H1 (cell line): ENCODE data around the gene THPO. TPM values are rescaled to one million over a fixed set of nuclear protein-coding genes. Genes with fewer than 3 reads are reported as not detected.

Source experiments
- CTCF ChIA-PET: fragments of 300-600 bp; sonication (Branson Sonifier 250); formaldehyde crosslinking; loops from one replicate; lab custom pipeline; 2021; ENCODE audit not compliant: partially characterized antibody; lab: Charles Lee
- POLR2A ChIA-PET: fragments of 300-600 bp; sonication (Branson Sonifier 250); formaldehyde crosslinking; loops from one replicate; lab custom pipeline; 2021; ENCODE audit warnings: inconsistent platforms; ENCODE audit not compliant: partially characterized antibody; lab: Charles Lee
- DNase-seq, 2 experiments: peaks; one replicate each; pipeline versions ENCODE4 v3.0.0 to v3.0.0-alpha.2; 2010 to 2022; ENCODE audit warnings: low spot score in 2 of 2, low read depth in 1 of 2, mixed read lengths in 1 of 2
- FAIRE-seq: peaks from 2 replicates; lab custom pipeline; 2011; peaks lifted over from hg19 to GRCh38; lab: Jason Lieb, UNC
- H2AFZ ChIP-seq: 2 replicates; pipeline ENCODE4 v1.8.1; 2012; ENCODE audit warnings: low read length, inconsistent platforms
- H2AK5ac ChIP-seq: 2 replicates; pipeline ENCODE4 v1.6.1; 2013; ENCODE audit warnings: low read depth, low read length
- H2BK120ac ChIP-seq: replicated peaks from 2 replicates; pipeline ENCODE3; 2013; ENCODE audit warnings: low read depth, low read length, inconsistent platforms
- H2BK12ac ChIP-seq: 2 replicates; pipeline ENCODE4 v1.6.1; 2013; ENCODE audit warnings: low read depth, low read length
- H2BK15ac ChIP-seq: 2 replicates; pipeline ENCODE4 v1.6.1; 2013; ENCODE audit warnings: low read length
- H2BK20ac ChIP-seq: 2 replicates; pipeline ENCODE4 v1.6.1; 2013; ENCODE audit warnings: low read length
- H2BK5ac ChIP-seq: 2 replicates; pipeline ENCODE4 v1.6.1; 2013; ENCODE audit warnings: low read depth, low read length
- H3K14ac ChIP-seq: 2 replicates; pipeline ENCODE4 v1.6.1; 2013; ENCODE audit warnings: inconsistent platforms; ENCODE audit not compliant: insufficient read length
- H3K18ac ChIP-seq: 2 replicates; pipeline ENCODE4 v1.6.1; 2013; ENCODE audit warnings: low read length; ENCODE audit errors: extremely low read depth
- H3K23ac ChIP-seq: 2 replicates; pipeline ENCODE4 v1.6.1; 2013; ENCODE audit warnings: inconsistent platforms; ENCODE audit not compliant: insufficient read length
- H3K23me2 ChIP-seq: 2 replicates; pipeline ENCODE4 v1.6.1; 2013; ENCODE audit warnings: low read depth, low read length
- H3K27ac ChIP-seq: 2 replicates; pipeline ENCODE4 v1.6.1; 2011; ENCODE audit warnings: low read depth, low read length, inconsistent platforms
- H3K27me3 ChIP-seq, 4 experiments: replicated peaks in 1 of 4; 1 replicate in 1 of 4; 2 replicates in 3 of 4; pipeline versions ENCODE4 v1.6.1 to v1.8.1; 2011 to 2013; ENCODE audit warnings: low read length in 3 of 4, mild to moderate bottlenecking in 3 of 4, inconsistent platforms in 2 of 4, mixed read lengths in 2 of 4, moderate library complexity in 1 of 4; ENCODE audit not compliant: control insufficient read depth in 3 of 4, insufficient read depth in 3 of 4; ENCODE audit errors: extremely low read depth in 1 of 4
- H3K36me3 ChIP-seq, 4 experiments: 2 replicates each; pipeline versions ENCODE4 v1.6.1 to v1.8.1; 2011 to 2013; ENCODE audit warnings: mild to moderate bottlenecking in 4 of 4, low read length in 3 of 4, moderate library complexity in 2 of 4, control low read depth in 1 of 4, inconsistent platforms in 1 of 4; ENCODE audit not compliant: insufficient read depth in 4 of 4, control insufficient read depth in 2 of 4
- H3K4ac ChIP-seq: replicated peaks from 2 replicates; pipeline ENCODE3; 2013; ENCODE audit warnings: low read length, low read depth, mixed read lengths, inconsistent platforms; ENCODE audit not compliant: insufficient read length
- H3K4me1 ChIP-seq, 4 experiments: replicated peaks in 1 of 4; 1 replicate in 1 of 4; 2 replicates in 3 of 4; pipeline versions ENCODE4 v1.6.1 to v1.8.1; 2011 to 2013; ENCODE audit warnings: low read length in 3 of 4, inconsistent platforms in 2 of 4, mixed read lengths in 1 of 4; ENCODE audit not compliant: insufficient read depth in 4 of 4, control insufficient read depth in 3 of 4
- H3K4me2 ChIP-seq, 2 experiments: 2 replicates each; pipeline versions ENCODE4 v1.6.1 to v1.8.1; 2011 to 2013; ENCODE audit warnings: low read depth in 2 of 2, low read length in 2 of 2, control low read depth in 1 of 2, inconsistent platforms in 1 of 2, mild to moderate bottlenecking in 1 of 2; ENCODE audit not compliant: insufficient read depth in 1 of 2
- H3K4me3 ChIP-seq, 4 experiments: fragments of 200-600, 300-600 bp in 1 of 4; sonication (generic), shearing (Covaris generic), sonication (Bioruptor Twin) in 1 of 4; 2 replicates each; pipeline versions ENCODE4 v1.5.1 to v1.8.1; 2011 to 2016; ENCODE audit warnings: low read length in 4 of 4, low read depth in 3 of 4, control low read depth in 2 of 4, inconsistent platforms in 2 of 4, mild to moderate bottlenecking in 2 of 4, mixed read lengths in 1 of 4, moderate library complexity in 1 of 4; ENCODE audit not compliant: insufficient read depth in 2 of 4; ENCODE audit errors: extremely low read depth in 1 of 4
- H3K56ac ChIP-seq: replicated peaks from 2 replicates; pipeline ENCODE3; 2013; ENCODE audit warnings: low read depth, mild to moderate bottlenecking, mixed read lengths, low read length, inconsistent platforms; ENCODE audit not compliant: insufficient read length
- H3K79me1 ChIP-seq: 2 replicates; pipeline ENCODE4 v1.6.1; 2013; ENCODE audit warnings: low read depth, low read length, control low read depth
- H3K79me2 ChIP-seq, 2 experiments: 2 replicates each; pipeline versions ENCODE4 v1.6.1 to v1.8.1; 2012 to 2013; ENCODE audit warnings: low read length in 2 of 2, mild to moderate bottlenecking in 2 of 2, inconsistent platforms in 1 of 2; ENCODE audit not compliant: insufficient read depth in 2 of 2, control insufficient read depth in 1 of 2
- H3K9ac ChIP-seq, 4 experiments: replicated peaks in 1 of 4; 1 replicate in 1 of 4; 2 replicates in 3 of 4; pipeline versions ENCODE4 v1.6.1 to v1.8.1; 2011 to 2013; ENCODE audit warnings: low read depth in 3 of 4, low read length in 3 of 4, control low read depth in 2 of 4, mild to moderate bottlenecking in 2 of 4, moderate library complexity in 2 of 4, inconsistent platforms in 1 of 4; ENCODE audit errors: extremely low read depth in 1 of 4
- H3K9me3 ChIP-seq, 2 experiments: 2 replicates each; pipeline versions ENCODE4 v1.6.1 to v1.8.1; 2012 to 2013; ENCODE audit warnings: mild to moderate bottlenecking in 2 of 2, moderate library complexity in 2 of 2, control low read depth in 1 of 2, inconsistent platforms in 1 of 2, low read depth in 1 of 2, low read length in 1 of 2, mixed read lengths in 1 of 2; ENCODE audit not compliant: insufficient read depth in 2 of 2
- H4K20me1 ChIP-seq, 2 experiments: replicated peaks in 1 of 2; 2 replicates each; pipeline versions ENCODE3 to v1.8.1; 2011 to 2013; ENCODE audit warnings: inconsistent platforms in 2 of 2, low read length in 2 of 2, mild to moderate bottlenecking in 1 of 2; ENCODE audit not compliant: insufficient read depth in 2 of 2, control insufficient read depth in 1 of 2
- H4K5ac ChIP-seq: 2 replicates; pipeline ENCODE4 v1.6.1; 2013; ENCODE audit warnings: low read length, low read depth, mixed read lengths, inconsistent platforms; ENCODE audit not compliant: insufficient read length
- H4K8ac ChIP-seq: 2 replicates; pipeline ENCODE4 v1.8.0; 2013; ENCODE audit warnings: mild to moderate bottlenecking, moderate library complexity, low read length, inconsistent platforms; ENCODE audit not compliant: insufficient read depth; ENCODE audit errors: extremely low read depth
- H4K91ac ChIP-seq: replicated peaks from 2 replicates; pipeline ENCODE3; 2013; ENCODE audit warnings: low read length, mixed read lengths, inconsistent platforms; ENCODE audit not compliant: insufficient read length
- CBX8 ChIP-seq: fragments of 300-800, 300-1000 bp; sonication (generic); IDR thresholded peaks from 2 replicates; pipeline ENCODE4 v1.7.1; 2016; ENCODE audit warnings: low read depth, low read length, borderline replicate concordance
- EGR1 ChIP-seq: IDR thresholded peaks from 2 replicates; pipeline ENCODE4 v1.6.1; 2011; ENCODE audit warnings: low read depth, low read length, borderline replicate concordance
- FOSL1 ChIP-seq: IDR thresholded peaks from 2 replicates; pipeline ENCODE4 v1.6.1; 2011; ENCODE audit warnings: mild to moderate bottlenecking, low read depth, low read length, moderate library complexity; ENCODE audit not compliant: insufficient read depth
- KDM5A ChIP-seq: fragments of 200-600 bp; IDR thresholded peaks from 2 replicates; pipeline ENCODE4 v1.7.1; 2012; ENCODE audit warnings: mild to moderate bottlenecking, low read length, inconsistent platforms, mixed read lengths
- NRF1 ChIP-seq: IDR thresholded peaks from 2 replicates; pipeline ENCODE4 v1.6.1; 2011; ENCODE audit warnings: mild to moderate bottlenecking, low read depth, low read length, improper control_type of control experiment
- PHF8 ChIP-seq: fragments of 200-600 bp; sonication (generic); conservative IDR thresholded peaks from 2 replicates; pipeline ENCODE4 v1.7.1; 2012; ENCODE audit warnings: low read depth, mild to moderate bottlenecking, inconsistent platforms, low read length, moderate library complexity
- RAD21 ChIP-seq, 2 experiments: IDR thresholded peaks in 1 of 2; conservative IDR thresholded peaks in 1 of 2; 2 replicates each; pipeline ENCODE4 v1.6.1; 2011; ENCODE audit warnings: low read depth in 2 of 2, low read length in 2 of 2, improper control_type of control experiment in 1 of 2, inconsistent platforms in 1 of 2, mild to moderate bottlenecking in 1 of 2, moderate library complexity in 1 of 2
- RXRA ChIP-seq: IDR thresholded peaks from 2 replicates; pipeline ENCODE4 v1.6.1; 2011; ENCODE audit warnings: low read depth, mild to moderate bottlenecking, low read length, moderate library complexity; ENCODE audit not compliant: insufficient read depth
- SIN3A ChIP-seq, 2 experiments: IDR thresholded peaks in 1 of 2; conservative IDR thresholded peaks in 1 of 2; 2 replicates each; pipeline ENCODE4 v1.6.1; 2011 to 2012; ENCODE audit warnings: low read length in 2 of 2, improper control_type of control experiment in 1 of 2, low read depth in 1 of 2, mild to moderate bottlenecking in 1 of 2
- SIX5 ChIP-seq: IDR thresholded peaks from 2 replicates; pipeline ENCODE4 v1.6.1; 2011; ENCODE audit warnings: mild to moderate bottlenecking, low read depth, low read length
- SP1 ChIP-seq: IDR thresholded peaks from 2 replicates; pipeline ENCODE4 v1.6.1; 2011; ENCODE audit warnings: low read depth, low read length
- WGBS, 2 experiments: shearing (Covaris generic) in 1 of 2; methylation state at CpG; one replicate each; pipeline versions ENCODE4 v1.1.6 to v1.1.7; 2013 to 2015; ENCODE audit warnings: low lambda C conversion rate in 2 of 2, mixed read lengths in 2 of 2, inconsistent platforms in 1 of 2, low coverage in 1 of 2, missing lambda C conversion rate in 1 of 2; ENCODE audit not compliant: insufficient replicate concordance in 2 of 2, insufficient coverage in 1 of 2, insufficient read length in 1 of 2; ENCODE audit errors: extremely low coverage in 1 of 2, missing lambda C conversion rate in 1 of 2; 5-methylcytosine and 5-hydroxymethylcytosine counted together
- polyA plus RNA-seq, 7 experiments: library from polyadenylated mRNA; depleted of rRNA in 3 of 7; stranded (reverse) in 5 of 7; unstranded in 2 of 7; fragments of >200 nt in 5 of 7; fragments of 200-250 nt in 2 of 7; gene quantifications; 1 replicate in 5 of 7; 2 replicates in 1 of 7; 4 replicates in 1 of 7; pipeline versions ENCODE4 v1.2.1 to v1.2.3, GENCODE V29; 2011 to 2013; ENCODE audit warnings: missing spikeins in 2 of 7, mixed read lengths in 2 of 7
- total RNA-seq: library from RNA; stranded (reverse); fragmentation: NEBNext Ultra II Directional; extraction: Animal tissue kit (Norgen Biotek cat#: 25700); gene quantifications from 2 replicates; pipeline ENCODE4 v1.2.1, GENCODE V29; 2021

The THPO gene
- total and polyA plus RNA-seq, 2 of the 8 experiments (the other 6 are each of a cell fraction or from before 2014, with no cell fraction given): 0.82 to 1.2 TPM

DNA sequence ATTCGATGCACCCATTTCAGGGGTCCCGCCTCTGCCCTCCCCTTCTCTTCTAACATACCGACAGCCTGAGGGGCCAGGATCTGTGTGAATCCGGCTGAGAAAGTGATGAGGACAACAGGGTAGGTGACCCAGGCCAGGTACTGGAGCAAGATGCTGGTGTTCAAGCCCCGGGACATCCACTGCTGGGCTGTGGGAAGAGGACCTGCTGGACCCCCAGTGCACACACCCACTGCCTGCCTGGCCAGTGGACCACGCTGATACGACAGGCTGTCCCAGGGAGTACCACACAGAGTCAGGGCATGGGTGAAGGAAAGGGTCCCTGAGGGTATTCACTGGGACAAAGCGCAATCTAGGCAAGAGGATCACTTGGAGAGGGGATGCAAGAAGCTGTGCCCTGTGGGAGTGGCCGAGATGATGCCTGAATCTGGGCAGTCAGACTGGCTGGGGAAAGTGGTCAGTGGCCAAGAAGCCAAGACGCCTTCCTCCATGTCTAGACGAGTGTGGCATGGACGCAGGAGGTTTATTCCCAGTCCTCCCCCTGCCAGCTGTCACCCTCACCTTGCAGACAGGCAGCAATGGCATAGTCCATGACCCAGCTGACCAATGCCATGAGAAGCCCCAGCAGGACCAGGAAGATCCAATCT, 19.8 kb downstream of the THPO start:
- no peak overlapping the region for H4K8ac ChIP-seq
- H2BK5ac ChIP-seq: no peak overlapping the region
- H3K14ac ChIP-seq: no peak overlapping the region
- peaks cover 4 to 26% (median 20%) of the 10 kb centered on the region in 4 experiments; a peak in 5 of 8 replicates for H3K36me3 ChIP-seq
- H2AK5ac ChIP-seq: no peak overlapping the region
- peaks cover 4 to 8% of the 10 kb centered on the region in 2 experiments for H4K20me1 ChIP-seq
- ChIA-PET CTCF (interaction anchor here (0.6 to 7.1 kb wide), 9 partner anchors 10 to 454 kb away, joined by 3 to 47 read pairs (median 4); partner anchors contain the start of gene VPS8), POLR2A (interaction anchor here (1.0 to 2.5 kb wide), 3 partner anchors 7 to 23 kb away, joined by 4 to 5 read pairs (median 4); no protein-coding TSS in a partner anchor)
- peaks cover 3 to 18% (median 12%) of the 10 kb centered on the region in 4 experiments for H3K4me1 ChIP-seq
- 89% methylated on average over 10 of the region's 12 CpGs; no CpG with 5 or more reads in 1 of the 2 experiments for WGBS, 2 experiments
- TF ChIP-seq EGR1 (no peak), SP1 (no peak), SIN3A (conservative IDR thresholded peaks at IDR 0.05 in 1 of 2, IDR thresholded peaks at IDR 0.05 in 1 of 2; ENCODE audit: low read depth in 1 of 2, low read length in 2 of 2) (no peak), PHF8 (no peak), FOSL1 (no peak), RXRA (no peak), SIX5 (no peak), CBX8 (no peak), KDM5A (no peak), RAD21 (IDR thresholded peaks at IDR 0.05 in 1 of 2, conservative IDR thresholded peaks at IDR 0.05 in 1 of 2; ENCODE audit: low read depth in 2 of 2, low read length in 2 of 2) (no peak), NRF1 (no peak)
- H2BK12ac ChIP-seq: no peak overlapping the region
- DNase-seq (no peak), FAIRE-seq (no peak)
- H3K79me1 ChIP-seq: no peaks in the 10 kb centered on the region
- no peak overlapping the region for H3K56ac ChIP-seq
- H2AFZ ChIP-seq: no peak overlapping the region
- H3K9ac ChIP-seq: no peak overlapping the region
- H2BK20ac ChIP-seq: no peak overlapping the region
- no peaks in the 10 kb centered on the region; a peak in 1 of 4 replicates for H3K79me2 ChIP-seq
- H3K4ac ChIP-seq: no peak overlapping the region
- H3K27ac ChIP-seq: no peak overlapping the region
- H2BK120ac ChIP-seq: no peak overlapping the region
- peaks cover 0 to 8% (median 3%) of the 10 kb centered on the region in 4 experiments; a peak in 3 of 7 replicates for H3K27me3 ChIP-seq
- no peak overlapping the region for H3K23ac ChIP-seq
- H4K91ac ChIP-seq: no peak overlapping the region
- no peak overlapping the region for H3K4me2 ChIP-seq
- peaks cover 20% of the 10 kb centered on the region for H3K23me2 ChIP-seq
- H2BK15ac ChIP-seq: no peak overlapping the region
- no peak overlapping the region for H3K4me3 ChIP-seq
- no peak overlapping the region for H4K5ac ChIP-seq
- no peaks in the 10 kb centered on the region for H3K9me3 ChIP-seq
- H3K18ac ChIP-seq: no peak overlapping the region
